ENCODE measurements around the gene ZNF331.
"Not testable (repeated sequence)": the region's sequence is repeated elsewhere in the genome, so short reads cannot be mapped to it uniquely, and the experiment has no call there.

ZNF331 gene

DNA sequence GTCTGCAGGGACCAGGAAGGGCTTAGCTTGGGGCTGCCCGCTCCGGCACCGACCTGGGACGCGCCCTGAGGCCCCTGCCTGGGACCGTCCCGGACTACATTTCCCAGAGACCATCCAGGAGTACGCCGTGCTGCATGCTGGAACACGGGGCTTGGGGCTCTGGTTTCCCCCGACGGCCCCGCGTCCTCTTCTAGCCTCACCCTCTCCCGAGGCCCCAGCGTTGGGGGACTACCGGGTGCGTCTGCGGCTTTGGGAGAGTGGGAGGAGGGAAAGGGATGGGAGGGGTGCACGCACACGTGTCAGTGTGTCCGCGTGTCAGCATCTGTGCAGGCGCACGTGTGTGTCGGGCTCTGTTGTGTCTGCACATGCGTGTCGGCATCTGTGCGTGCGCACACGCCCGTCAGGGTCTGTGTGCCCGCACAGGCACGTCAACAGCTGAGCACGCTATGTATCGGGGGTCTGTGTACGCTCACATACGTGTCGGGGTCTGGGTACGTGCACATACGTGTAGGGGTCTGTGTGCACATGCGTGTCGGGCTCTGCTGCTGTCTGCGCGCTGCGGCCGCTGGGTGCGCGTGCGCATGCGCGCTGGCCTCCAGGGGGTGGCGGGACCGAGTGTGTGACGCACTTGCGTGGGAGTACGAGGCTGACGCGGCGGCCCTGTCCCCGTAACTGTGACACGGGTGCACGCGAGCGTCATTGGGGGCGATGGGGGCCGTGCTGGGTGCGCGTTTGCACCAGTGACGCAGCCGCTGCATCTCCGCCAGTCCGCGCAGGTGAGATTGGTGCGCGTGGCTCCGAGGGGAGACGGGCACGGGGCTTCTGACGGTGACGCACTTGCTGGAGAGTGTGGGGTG lies at the start of gene ZNF331:
ZNF331 (plus strand) TSS at position 625 of the 857 bp plus-strand sequence. CDS start 31,232 bp downstream, outside the sequence.
- no peak for DNase-seq

DNA sequence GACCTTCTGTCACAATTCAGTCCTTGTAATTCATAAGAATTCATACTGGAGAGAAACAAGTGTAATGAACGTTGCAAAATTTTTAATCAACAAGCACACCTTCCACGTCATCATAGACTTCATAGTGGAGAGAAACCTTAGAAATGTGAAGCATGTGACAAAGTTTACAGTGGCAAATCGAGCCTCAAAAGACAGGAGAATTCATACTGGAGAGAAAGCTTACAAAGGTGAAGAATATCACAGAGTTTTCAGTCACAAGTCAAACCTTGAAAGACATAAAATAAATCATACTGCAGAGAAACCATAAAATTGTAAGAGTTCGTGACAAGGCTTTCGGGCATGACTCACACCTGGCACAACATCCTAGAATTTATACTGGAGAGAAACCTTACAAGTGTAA lies 45.8 kb upstream of the ZNF331 start:
- DNase-seq: no peak

GRCh38 chr19:53497311-53498023 lies 40.5 kb upstream of the ZNF331 start:
- DNase-seq: peak; percentile 21

DNA sequence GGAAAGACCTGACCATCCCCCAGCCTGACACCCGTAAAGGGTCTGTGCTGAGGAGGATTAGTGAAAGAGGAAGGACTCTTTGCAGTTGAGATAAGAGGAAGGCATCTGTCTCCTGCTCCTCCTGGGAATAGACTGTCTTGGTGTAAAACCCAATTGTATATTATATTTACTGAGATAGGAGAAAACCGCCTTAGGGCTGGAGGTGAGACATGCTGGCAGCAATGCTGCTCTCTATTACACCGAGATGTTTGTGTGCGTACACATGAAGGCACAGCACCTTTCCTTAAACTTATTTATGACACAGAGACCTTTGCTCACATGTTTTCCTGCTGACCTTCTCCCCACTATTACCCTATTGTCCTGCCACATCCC lies 39.9 kb upstream of the ZNF331 start:
- not testable (repeated sequence) for DNase-seq

- DNase-seq: not testable (repeated sequence)
Observed at GRCh38 chr19:53503151-53503550, 34.8 kb upstream of the ZNF331 start.

DNA sequence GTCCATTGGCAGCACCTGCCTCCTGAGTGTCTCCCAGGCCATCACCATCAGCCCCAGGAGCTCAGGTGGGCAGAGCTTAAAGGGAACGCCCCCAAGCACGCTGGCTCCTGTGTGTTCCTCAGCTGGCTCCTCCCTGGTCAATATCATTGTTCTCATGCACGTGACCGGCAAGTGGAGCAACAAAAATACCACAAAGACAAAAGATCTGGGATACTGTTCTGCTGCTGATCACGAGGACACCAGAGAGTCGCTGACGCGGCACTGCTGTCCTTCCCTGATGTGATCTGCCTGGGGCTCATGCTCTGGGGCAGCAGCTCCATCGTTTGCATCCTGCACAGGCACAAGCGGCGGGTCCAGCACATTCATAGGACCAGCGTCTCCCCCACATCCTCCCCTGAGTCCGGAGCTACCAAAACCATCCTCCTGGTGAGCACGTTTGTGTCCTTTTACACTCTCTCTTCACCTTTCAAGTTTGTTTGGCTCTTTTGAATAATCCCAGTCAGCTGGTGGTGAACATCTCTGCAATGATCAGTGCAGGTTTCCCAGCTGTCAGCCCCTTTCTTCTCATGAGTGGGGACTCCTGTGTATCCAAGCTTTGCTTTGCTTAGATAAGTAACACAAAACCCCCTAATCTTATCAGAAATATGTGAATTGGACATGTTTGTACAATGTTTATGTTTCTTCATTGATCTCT lies 34.1 kb upstream of the ZNF331 start:
- DNase-seq: not testable (repeated sequence)

- DNase-seq: not testable (repeated sequence)
Observed at GRCh38 chr19:53504365-53504703, 33.6 kb upstream of the ZNF331 start.

DNA sequence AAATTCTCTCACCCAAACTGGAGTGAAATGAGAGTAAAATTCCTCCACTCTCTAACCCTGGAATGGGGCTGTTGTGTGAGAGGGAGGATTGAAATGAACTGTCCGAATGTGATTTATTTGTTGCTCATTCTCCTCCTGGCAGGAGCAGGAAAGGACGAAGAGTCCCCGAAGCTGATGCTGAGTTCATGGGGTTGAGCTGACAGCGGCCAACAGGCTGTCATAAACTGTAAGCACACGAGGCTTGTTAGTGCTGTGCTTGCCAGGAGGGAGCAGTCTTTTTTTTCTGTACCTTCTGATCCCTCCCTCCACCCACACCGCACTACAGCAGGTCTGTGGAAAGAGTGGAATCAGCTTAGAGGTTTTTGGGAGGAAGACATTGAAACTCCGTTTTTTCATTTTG lies 33.1 kb upstream of the ZNF331 start:
- no peak for DNase-seq

DNA sequence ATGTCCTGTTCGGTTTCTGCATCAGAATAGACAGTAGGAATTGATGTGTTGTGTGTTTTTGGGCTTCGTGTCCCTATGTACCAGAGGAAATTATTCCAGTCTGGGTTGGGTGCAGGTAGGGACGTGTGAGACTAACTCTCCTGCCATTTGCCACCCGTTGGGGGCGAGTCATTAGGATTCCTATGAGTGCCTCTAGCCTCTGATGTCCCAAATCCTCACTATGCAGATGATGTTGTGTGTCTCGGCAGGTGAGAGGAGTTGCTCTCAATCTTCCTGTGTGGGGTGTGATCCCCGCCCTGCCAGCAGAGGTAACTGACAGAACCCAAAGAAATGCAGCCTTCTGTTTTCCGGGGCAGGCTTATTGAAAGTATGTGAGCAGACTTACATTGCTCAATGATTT lies 31.2 kb upstream of the ZNF331 start:
- DNase-seq: no peak

DNA sequence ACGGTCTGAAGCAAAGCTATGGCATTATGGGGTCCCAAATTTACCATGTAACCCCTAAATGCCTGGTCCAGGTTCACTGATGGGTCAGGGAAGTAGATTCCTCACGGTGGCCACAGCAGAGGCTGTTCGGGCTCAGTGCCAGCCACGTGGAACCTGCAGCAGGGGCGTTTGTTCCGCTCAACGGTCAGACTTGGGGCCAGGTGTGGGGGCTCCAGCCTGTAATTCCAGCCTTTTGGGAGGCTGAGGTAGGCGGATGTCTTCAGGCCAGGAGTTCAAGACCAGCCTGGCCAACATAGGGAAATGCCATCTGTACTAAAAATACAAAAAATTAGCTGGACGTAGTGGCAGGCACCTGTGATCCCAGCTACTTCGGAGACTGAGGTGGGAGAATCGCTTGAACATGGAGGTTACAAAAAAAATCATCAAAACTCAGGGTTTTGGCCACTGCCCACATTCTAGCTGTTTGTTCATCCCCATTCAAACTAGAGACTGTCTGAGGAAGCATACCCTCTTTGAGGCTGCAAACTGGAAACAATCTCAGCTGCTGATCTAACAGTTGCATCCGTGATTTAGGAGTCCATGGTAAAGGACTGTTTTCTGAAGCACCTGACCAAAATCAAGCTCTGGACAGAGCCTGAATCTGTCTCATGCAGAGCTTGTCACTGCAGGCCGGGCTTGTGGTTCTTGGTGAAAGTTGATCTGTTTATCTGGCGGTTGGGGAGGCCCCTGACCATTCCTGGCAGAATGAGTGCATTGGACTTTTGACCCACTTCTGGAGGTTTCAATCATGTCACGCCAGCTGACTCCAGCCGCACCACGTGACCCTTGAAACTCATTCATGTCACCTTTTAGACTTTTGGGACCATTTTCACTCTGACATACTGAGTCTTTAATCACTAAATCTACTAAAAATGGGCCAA lies 30.2 kb upstream of the ZNF331 start:
- DNase-seq: no peak

DNA sequence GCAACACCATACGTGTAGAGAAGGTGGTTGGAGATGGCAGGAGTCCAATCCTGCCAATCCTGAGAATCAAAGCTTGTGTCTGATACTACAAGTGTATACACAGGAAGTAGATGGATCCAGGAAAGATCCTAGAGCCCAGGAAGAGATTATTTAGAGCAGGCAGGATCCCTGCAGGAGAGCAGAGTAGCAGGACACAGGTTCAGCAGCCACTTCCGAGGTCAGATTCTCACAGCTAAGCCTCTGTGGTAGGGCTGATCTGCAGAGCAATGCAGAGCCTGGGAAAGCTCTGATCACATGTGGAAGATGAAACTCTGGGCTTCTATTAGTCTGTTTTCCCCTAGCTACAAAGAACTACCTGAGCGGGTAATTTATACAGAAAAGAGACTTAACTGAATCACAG lies 28.5 kb upstream of the ZNF331 start:
- no peak for DNase-seq

- DNase-seq: no peak
Observed at GRCh38 chr19:53509845-53510244, 28.1 kb upstream of the ZNF331 start.

DNA sequence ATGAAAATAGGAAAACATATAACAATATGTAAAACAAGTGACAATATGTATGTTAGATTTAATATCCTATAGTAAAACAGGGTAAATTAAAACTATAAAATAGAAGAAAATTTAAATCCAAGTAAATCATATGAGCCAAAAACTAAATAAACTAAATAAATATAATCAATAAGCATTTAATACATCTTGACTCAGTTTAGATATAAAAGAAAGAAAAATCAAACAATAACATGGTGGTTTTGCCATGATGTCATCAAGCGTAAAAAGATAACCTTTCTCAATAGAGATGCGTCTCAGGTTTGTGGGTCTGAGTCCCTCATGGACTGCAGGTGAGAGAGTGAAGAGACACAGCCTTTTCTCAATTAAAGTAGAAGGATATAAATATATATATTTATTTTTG lies 26.6 kb upstream of the ZNF331 start:
- no peak for DNase-seq

- no peak for DNase-seq
Observed at GRCh38 chr19:53511933-53512374, 26.0 kb upstream of the ZNF331 start.

GRCh38 chr19:53515047-53515446 lies 22.9 kb upstream of the ZNF331 start:
- not testable (repeated sequence) for DNase-seq

DNA sequence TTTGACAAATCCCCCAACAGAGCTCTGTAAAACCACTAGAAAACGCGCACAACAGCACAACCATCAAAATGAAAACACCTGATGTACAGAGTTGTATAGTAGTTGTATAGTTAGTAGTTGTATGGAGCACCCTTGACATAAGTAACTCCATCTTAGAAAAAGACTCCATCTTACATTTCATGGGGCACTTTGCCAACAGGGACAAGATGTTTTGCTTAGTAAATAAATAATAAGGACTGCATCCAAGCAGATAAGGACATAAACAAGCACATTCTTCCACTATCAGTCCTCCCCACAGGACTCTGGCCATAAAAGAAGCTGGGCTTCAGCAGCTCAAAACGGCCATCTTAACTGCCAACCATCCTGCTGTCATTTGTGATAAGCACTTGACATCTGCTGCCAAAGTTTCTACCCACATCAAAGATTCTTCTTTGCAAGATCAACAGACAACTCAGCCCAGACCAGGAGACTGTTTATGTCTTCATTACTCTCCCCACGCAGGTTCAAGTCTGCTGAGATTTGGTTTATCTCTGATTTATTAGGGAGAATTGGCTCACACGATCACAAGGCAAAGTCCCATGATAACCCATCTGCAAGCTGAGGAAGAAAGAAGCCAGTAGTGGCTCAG lies 20.7 kb upstream of the ZNF331 start:
- DNase-seq: no peak

DNA sequence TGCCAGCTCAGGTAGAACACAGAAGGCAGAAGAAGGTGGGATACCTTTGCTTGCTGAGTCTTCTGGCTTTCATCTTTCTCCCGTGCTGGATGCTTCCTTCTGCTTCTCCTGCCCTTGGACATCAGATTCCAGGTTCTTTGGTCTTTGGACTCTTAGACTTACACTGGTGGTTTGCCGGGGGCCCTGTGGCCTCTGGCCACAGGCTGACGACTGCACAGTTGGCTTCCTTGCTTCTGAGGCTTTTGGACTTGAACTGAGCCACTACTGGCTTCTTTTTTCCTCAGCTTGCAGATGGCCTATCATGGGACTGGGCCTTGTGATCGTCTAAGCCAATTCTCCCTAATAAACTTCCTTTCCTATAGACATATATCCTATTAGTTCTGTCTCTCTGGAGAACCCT lies 19.8 kb upstream of the ZNF331 start:
- no peak for DNase-seq

- no peak for DNase-seq
Observed at GRCh38 chr19:53518716-53519115, 19.2 kb upstream of the ZNF331 start.

DNA sequence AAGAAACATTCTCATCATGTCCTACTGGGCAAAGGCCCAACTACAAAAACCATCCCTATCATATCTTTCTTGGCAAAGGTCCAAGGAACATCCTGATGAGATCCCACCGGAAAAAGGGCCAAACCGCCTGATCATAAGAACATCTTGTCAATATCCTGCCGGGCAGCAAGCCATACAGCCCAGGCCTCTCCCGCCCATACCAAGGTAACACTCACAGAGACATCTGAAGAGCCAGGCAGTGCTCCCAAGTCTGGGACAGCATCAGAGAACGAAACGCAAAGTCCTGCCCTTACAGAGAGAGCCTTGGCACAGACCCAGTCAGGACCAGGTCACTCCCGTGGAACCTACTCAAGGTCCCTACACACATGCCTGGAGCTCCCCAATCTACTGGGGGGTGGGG lies 18.5 kb upstream of the ZNF331 start:
- DNase-seq: no peak

DNA sequence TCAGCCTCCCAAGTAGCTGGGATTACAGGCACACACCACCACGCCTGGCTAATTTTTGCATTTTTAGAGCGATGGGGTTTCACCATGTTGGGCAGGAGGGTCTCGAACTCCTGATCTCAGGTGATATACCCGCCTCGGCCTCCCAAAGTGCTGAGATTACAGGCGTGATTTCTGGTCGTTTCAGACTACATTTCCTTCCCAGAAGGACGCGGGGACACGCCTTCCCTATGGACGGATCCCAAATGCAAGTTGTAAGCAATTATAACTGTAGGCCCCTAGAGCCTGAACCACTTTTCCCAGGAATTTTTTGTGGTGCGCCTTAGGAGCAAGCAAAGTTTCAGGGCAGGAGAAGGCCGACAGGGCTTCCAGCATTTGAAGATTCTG lies 17.8 kb upstream of the ZNF331 start:
- DNase-seq: no peak

- peak; percentile 99 for DNase-seq
Observed at GRCh38 chr19:53520547-53521372, 17.2 kb upstream of the ZNF331 start.
